GM12892 (cell line): ENCODE results near the gene TOP3B.

Experiments used
- DNase-seq: peaks from one replicate; pipeline ENCODE4 v3.0.0; 2011; ENCODE audit not compliant: insufficient read length
- FAIRE-seq: peaks from 2 replicates; lab custom pipeline; 2011; peaks lifted over from hg19 to GRCh38; lab: Jason Lieb, UNC
- POLR2A ChIP-seq: IDR thresholded peaks from 2 replicates; pipeline ENCODE4 v1.6.1; 2011; ENCODE audit warnings: low read depth, low read length, control low read depth
- POLR2AphosphoS5 ChIP-seq: IDR thresholded peaks from 2 replicates; pipeline ENCODE4 v1.6.1; 2011; ENCODE audit warnings: low read depth, low read length, control low read depth
- TAF1 ChIP-seq: IDR thresholded peaks from 2 replicates; pipeline ENCODE4 v1.6.1; 2011; ENCODE audit warnings: low read depth, mild to moderate bottlenecking, control low read depth, low read length, borderline replicate concordance

Gene TOP3B

GRCh38 chr22:21990445-21991303, 8.1 kb upstream of the TOP3B start:
- TF ChIP-seq TAF1 (no peak), POLR2A (no peak), POLR2AphosphoS5 (no peak)
- DNase-seq (no peak), FAIRE-seq (no peak)

DNA sequence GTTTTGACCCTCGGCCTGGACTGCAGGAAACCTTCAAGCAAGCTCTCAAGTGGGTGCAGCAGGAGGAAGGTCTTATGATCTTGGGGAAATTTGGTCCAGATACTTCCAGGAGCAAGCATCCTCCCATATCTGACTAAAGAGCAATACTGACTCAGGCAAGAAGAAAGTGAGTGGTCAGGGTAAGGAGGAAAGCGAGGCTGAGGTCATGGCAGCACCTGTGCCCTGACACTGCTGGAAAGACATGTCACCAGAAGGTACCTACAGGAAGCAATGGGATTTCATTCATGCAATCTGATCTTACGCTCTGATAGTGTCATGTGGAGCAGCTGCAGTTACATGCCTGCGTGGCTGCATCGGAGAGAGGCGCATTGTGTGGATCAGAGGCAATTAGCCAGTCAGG, 6.5 kb upstream of the TOP3B start:
- FAIRE-seq: no peak
- DNase-seq: no peak
- TF ChIP-seq POLR2A: no peak
- TF ChIP-seq POLR2AphosphoS5: no peak
- TF ChIP-seq TAF1: no peak

- no peak for DNase-seq
- no peak for FAIRE-seq
- no peak for TF ChIP-seq POLR2A
- no peak for TF ChIP-seq POLR2AphosphoS5
- TF ChIP-seq TAF1: no peak
Measured at GRCh38 chr22:21985214-21985613, 2.6 kb upstream of the TOP3B start.

GRCh38 chr22:21984793-21985192, 2.2 kb upstream of the TOP3B start:
- DNase-seq (no peak), FAIRE-seq (no peak)
- TF ChIP-seq TAF1 (no peak), POLR2A (no peak), POLR2AphosphoS5 (no peak)

DNA sequence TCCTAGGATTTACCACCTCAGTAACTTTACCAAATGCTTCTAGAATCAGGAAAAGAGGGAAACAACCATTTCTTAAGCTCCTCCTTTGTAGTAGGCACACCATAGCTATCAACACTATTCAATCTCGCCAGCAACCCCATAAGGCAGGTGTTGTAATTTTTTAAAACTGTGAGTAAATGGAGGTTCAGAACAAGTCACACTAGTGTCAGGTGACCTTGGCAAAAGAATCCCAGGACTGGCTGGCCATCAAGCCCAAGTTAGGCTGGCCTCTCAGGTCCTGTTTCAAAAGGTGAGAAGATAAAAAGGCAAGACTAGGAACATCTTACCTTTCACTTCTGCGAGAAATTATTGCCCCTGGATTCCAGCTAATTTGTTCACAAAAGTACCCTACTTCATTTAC, 713 bp downstream of the TOP3B start:
- DNase-seq: no peak
- TF ChIP-seq TAF1 (no peak), POLR2AphosphoS5 (no peak), POLR2A (no peak)
- FAIRE-seq: no peak

- FAIRE-seq (no peak), DNase-seq (no peak)
- TF ChIP-seq TAF1: no peak
- TF ChIP-seq POLR2A: no peak
- TF ChIP-seq POLR2AphosphoS5: no peak
Measured at GRCh38 chr22:21980547-21980946, 2.0 kb downstream of the TOP3B start.

- FAIRE-seq (no peak), DNase-seq (no peak)
- TF ChIP-seq POLR2AphosphoS5 (0 out of 2 replicates have a peak, but pooled peaks have one; percentile 0), TAF1 (no peak), POLR2A (no peak)
Measured at GRCh38 chr22:21978564-21979386, 3.8 kb downstream of the TOP3B start.

DNA sequence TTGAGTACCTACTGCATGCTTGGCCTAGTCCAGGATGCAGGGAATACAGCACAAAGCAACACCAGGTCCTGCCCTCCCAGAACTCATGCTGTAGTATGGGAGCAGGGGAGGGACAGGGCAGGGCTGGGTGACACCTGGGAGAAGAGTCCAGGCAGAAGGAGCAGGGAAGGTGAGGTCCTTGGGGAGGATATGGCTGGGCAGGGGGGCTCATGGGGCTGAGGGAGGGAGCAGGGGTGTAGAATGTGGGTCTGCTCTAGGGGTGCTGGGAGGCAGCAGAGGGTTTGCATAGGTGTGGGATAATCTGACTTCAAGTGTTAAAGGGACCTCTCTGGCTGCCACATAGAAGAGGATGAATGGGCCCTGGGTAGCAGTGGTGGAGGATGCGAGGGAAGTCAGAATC, 4.8 kb downstream of the TOP3B start:
- no peak for FAIRE-seq
- no peak for TF ChIP-seq POLR2AphosphoS5
- no peak for TF ChIP-seq POLR2A
- TF ChIP-seq TAF1: no peak
- DNase-seq: no peak

GRCh38 chr22:21975854-21976345, 6.7 kb downstream of the TOP3B start:
- no peak for TF ChIP-seq POLR2A
- no peak for TF ChIP-seq TAF1
- DNase-seq (no peak), FAIRE-seq (no peak)

GRCh38 chr22:21975273-21975672, 7.3 kb downstream of the TOP3B start:
- DNase-seq (no peak), FAIRE-seq (no peak)
- TF ChIP-seq TAF1: no peak
- TF ChIP-seq POLR2AphosphoS5: no peak

- TF ChIP-seq TAF1 (no peak), POLR2AphosphoS5 (no peak), POLR2A (no peak)
- no peak for FAIRE-seq
- DNase-seq: no peak
Measured at GRCh38 chr22:21974058-21974649, 8.4 kb downstream of the TOP3B start.
